Kasumi-1 (cell line): ENCODE data around the gene OLFML2B.

Experiments
- DNase-seq, 2 experiments: peaks; one replicate each; lab custom pipeline; 2025; lab: John Stamatoyannopoulos, UW

The OLFML2B gene

GRCh38 chr1:161978011-161978790, 45.5 kb downstream of the OLFML2B start:
- no peak for DNase-seq

DNA sequence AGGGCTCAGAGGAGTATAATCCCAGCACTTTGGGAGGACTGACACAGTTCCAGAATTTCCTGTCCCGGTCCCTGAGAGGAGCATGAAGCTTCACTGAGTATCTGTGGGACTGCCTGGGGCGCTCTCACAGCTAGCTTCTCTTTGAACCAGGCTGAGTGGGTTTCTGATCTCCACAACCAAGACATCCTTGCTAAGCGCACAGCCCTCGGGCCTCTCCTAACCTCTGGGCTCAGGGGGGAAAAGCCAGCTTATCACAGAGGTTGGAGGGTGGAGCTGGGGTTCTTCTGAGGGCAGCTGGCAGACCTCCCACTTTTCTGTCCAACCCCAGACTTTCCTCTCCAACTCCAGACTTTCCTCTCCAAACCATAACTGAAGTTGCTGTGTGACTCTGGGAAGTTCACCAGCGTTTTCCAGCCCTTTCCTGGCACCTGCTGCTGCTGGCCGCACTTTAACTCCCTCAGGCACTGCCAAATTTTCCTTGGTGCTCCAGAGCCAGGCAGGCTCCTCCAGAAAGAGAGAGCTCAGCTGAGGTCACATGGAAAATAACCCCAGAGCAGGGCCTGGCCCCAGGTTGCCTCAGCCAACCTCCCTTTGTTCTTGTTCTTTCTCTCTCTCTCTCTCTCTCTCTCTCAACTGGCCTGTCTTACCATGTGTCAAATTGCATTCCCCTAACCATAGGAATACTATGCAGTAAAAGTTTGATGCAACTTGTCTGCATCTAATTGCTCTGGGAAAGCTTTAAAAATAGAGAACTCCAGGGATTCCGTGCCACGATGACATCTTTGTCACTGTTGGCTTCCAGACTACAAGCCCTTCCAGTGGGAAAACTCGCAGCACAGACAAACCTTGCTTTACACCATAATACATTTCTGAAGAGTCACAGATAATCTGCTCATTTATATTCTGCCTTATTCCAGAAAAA, 49.5 kb downstream of the OLFML2B start:
- no peak for DNase-seq

DNA sequence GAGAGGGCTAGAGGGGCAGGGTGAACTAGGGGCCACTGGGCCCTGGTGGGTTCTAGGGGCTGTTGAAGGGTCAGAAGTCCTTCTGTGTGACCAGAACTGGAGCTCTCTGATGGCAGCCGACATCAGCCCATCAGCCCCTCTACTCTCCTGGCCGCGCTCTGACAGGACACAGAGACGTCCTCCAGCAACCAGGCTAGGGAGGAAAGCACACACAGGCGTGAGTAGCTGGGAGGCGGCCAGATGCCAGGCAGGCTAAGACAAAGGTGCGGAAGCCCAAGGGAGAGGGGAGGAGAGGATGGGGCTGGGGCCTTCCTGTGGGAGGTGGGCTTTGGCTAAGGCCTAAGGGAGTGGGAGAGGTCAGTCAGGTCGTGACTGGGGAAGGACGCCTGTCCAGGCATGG, 50.8 kb downstream of the OLFML2B start:
- no peak for DNase-seq

- DNase-seq, result no peak
Measured at GRCh38 chr1:161970633-161971032, 53.0 kb downstream of the OLFML2B start.

DNA sequence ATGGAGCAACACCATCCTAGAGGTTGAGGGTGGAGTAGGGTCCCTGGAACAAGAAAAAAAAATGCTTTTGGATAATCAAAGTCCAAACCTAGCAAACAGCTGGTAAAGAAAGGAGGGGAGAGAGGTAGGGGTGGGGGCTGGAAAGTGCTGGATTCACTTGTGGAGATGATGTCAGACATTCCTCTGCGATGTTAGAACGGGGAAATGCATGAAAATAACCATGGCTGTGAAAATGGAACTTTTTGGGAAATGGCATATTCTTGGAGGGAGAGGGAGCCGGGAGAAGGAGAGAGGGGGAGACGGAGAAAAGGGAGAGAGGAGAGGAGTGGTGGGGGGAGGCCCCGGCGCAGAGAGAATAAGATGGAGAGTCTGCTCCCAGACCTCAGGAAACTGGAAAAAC, 53.6 kb downstream of the OLFML2B start:
- no peak for DNase-seq

GRCh38 chr1:161966067-161966466, 57.6 kb downstream of the OLFML2B start:
- DNase-seq, result no peak

GRCh38 chr1:161962091-161962887, 61.4 kb downstream of the OLFML2B start:
- no peak for DNase-seq

- DNase-seq, result no peak
Measured at GRCh38 chr1:161958425-161958824, 65.2 kb downstream of the OLFML2B start.

DNA sequence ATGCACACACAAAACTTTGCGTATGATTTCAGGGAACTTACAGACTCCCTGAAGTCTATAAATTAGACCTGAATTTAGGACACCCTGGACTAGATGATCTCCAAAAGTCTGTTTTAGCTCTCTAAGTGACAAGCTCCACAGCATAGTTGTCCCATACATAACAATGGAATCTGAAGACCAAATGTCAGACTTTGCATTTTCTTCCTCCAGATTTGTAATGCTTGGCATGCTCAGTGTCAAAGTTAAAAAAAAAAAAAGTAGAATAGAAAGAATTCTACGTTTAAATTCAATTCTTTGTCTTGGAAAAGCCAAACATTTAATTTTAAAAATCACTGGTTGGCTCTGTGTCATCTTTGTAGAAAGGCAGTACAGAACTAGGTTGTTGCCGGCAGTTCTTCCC, 66.7 kb downstream of the OLFML2B start:
- no peak for DNase-seq

- no peak for DNase-seq
Measured at GRCh38 chr1:161956097-161956496, 67.6 kb downstream of the OLFML2B start.

DNA sequence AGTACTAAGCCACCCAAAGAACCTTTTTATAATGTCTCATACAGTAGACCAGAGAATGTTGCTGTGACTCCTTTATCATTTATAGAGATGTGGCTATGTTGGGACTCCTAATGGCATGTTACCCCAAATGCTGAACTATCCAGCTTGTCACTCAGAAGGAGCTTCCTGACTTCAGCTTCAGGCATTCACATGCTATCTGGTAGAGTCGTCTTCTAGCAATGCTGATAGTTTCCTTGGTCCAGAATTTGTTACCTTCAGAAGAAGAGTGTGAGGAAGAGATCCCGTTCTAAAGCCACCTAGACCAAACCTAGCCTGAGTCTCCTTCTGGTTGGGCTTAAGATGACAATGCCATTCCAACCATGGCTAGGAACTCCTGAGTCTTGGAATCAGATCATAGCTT, 68.1 kb downstream of the OLFML2B start:
- DNase-seq, result no peak

DNA sequence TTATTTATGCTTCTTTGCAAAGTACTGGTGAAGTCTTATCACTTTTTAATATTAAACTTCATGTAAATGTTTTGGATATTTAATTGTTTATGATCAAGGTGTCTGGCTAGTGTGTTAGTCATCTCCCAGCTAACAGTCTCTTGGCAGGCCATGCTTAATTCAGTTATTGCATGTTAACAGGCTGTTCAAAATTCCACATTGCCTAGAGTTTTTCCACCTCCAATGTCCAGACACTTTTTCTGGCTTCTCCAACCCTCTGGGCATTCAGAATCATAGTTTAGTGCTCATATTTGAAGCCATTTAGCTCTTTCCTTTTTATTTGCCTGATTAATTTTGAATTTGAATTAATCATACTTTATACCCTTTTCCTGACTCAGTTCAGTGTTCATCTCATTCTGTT, 69.2 kb downstream of the OLFML2B start:
- no peak for DNase-seq

DNA sequence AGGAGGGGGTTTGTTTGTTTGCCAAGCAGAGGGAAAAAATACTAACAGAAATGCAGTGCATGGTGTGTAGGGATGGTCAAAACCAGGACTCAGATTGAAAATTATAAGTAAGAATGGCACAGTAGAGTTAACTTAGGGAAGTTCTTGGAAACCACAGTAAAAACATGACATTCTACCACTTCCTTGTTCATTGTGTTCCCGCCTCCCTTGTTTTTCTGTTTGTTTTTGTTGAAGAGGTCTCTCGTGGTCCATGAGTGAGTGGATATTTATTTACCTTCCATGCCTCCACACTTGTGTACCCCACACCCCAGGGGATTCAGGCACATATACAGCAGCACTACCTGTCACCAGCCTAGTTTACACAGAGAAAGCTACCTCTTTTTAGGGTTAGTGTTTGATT, 69.6 kb downstream of the OLFML2B start:
- peak; percentile 4 to 44 for DNase-seq

DNA sequence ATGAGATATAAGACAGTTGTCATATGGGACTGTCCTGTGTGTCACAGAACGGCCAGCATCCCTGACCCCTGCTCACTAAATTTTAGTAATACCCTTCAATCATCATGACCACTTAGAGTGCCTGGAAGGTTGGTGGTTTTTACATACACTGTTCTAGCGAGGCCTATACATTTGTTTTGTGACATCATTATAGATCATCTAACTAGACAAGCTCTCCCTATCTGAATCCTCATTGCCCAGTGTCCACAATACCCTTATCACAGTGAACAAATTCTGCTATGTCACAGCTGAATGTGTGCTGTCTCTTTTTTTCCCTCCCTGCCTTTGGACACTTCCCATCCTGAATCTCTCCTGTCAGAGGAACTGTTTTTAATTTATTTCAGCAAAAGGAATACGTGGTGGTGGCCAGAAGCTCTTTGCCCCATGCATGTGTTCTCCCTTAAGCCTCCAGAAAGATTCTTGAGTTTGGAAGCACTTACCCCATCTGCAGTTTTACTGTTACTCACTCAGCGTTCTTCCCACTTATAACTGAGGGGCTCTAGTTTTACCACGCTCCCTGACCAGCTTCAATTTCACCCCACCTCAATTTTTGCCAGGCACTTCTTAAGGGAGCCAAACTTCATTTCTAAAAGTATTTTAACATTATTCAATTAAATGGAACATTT, 70.3 kb downstream of the OLFML2B start:
- DNase-seq, result no peak

DNA sequence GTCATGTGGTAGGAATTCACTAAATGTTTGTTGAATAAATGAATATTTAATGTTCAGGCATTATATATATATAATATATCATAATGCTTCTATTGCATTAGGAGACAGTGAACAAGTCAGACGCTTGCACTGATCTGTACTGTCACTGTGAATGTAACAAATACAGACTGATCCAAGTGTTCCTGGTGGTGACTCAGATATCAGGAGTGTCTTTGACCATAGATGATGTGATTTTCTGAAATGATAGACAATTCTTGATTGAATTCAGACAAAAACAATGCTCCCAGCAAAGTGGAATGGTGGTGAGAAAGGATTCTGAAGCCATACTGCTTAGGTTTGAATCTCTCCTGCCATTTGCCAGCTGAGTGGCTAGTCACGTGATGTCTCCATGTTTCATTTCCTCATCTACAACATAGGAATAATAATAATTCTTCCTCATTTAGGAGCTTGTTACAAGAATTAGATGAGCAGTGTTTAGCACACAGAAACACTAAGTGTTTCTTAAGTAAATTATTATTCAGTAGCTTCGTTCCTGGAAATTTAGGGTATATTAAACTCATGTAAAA, 71.0 kb downstream of the OLFML2B start:
- no peak for DNase-seq

DNA sequence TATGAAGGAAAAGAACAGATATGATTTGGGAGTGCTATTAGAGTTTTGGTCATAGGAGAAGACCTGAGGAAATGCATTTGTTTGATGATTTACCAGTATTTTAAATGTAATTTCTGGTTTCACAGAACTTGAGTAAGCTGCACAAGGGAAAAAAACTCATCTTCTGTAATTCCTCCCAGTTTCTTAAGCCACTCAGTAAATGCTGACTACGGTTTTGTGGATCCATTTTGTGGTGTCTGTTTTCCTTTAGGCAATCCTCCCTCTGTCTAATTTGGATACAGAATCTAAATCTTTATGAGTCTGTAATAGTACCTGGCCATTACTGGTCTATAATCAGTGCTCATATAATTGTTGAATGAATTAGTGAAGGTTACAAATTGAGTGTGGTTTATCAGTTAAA, 72.0 kb downstream of the OLFML2B start:
- no peak for DNase-seq

DNA sequence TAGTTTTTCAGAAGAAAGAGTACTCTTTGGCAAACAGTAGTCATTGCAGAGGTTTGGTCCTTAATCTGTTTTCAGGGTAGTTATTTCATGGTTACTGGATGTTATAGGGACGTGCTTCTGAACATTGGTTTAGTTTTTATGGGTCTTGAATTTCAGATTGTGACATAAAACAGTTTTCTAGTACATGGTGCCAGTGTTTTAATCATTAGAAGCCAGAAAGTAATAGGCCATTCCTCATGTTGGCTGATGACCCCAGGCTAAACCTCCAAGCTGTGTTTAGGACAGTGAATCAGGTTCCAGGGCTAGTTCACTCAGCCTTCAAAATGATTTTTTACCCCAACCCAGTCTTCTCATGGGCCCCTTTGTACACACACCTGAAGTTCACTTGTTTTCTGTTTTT, 73.3 kb downstream of the OLFML2B start:
- no peak for DNase-seq

DNA sequence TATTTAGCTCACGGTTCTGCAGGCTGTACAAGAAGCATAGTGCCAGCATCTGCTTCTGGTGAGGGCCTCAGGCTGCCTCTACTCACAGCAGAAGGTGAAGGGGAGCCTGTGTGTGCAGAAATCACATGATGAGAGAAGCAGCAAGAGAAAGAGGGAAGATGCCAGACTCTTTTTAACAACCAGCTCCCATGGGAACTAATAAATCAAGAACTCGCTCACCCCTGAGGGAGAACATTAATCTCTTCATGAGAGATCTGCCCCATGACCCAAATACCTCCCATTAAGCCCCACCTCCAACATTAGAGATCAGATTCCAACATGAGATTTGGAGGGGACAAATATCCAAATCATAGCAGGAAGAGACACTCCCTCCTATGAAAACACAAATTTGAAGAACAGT, 74.1 kb downstream of the OLFML2B start:
- DNase-seq, result no peak

DNA sequence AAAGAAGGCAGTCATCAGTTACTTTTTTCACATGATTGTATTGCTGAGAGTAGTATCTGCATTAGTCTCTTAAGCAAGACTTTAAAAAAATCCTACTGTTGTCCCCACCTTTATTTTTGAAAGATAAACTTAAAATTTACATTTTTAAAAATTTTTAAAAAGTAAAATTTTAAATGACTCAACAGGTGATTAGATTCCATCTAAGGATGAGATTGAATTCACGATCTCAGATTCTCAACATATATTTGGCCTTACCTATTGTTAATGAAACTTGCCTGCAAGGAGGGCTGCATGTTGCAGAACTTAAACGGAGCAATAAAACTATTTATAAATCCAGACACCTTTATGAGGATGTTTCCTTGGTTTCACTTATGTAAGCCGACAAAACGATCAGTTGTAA, 75.2 kb downstream of the OLFML2B start:
- no peak for DNase-seq

GRCh38 chr1:161946071-161946987, 77.3 kb downstream of the OLFML2B start:
- no peak for DNase-seq
